HEK293 (cell line): ENCODE results near the gene SUFU.

Source experiments
- BCL6B ChIP-seq: fragments of 450-650 bp; formaldehyde crosslinking; IDR thresholded peaks from 2 replicates; pipeline ENCODE4 v1.5.1; 2017; ENCODE audit warnings: missing biosample characterization, missing genetic modification characterization
- ELK4 ChIP-seq: IDR thresholded peaks from 2 replicates; pipeline ENCODE4 v1.6.1; 2011; ENCODE audit warnings: mild to moderate bottlenecking, low read depth, low read length, borderline replicate concordance
- HOXD13 ChIP-seq: sonication (generic); formaldehyde crosslinking; IDR thresholded peaks from 2 replicates; pipeline ENCODE4 v1.8.0; 2022; ENCODE audit warnings: missing genetic modification reagents, borderline replicate concordance
- IKZF3 ChIP-seq: fragments of 450-650 bp; IDR thresholded peaks from 2 replicates; pipeline ENCODE4 v1.5.0; 2018; ENCODE audit warnings: missing biosample characterization, mild to moderate bottlenecking, missing genetic modification characterization, moderate library complexity
- MEIS1 ChIP-seq: sonication (generic); formaldehyde crosslinking; IDR thresholded peaks from 2 replicates; pipeline ENCODE4 v1.8.1; 2022; ENCODE audit warnings: missing genetic modification reagents, mild to moderate bottlenecking, borderline replicate concordance
- PRDM6 ChIP-seq: fragments of 450-650 bp; formaldehyde crosslinking; IDR thresholded peaks from 2 replicates; pipeline ENCODE4 v1.5.1; 2017; ENCODE audit warnings: missing biosample characterization, missing genetic modification characterization
- REST ChIP-seq: fragments of 450-650 bp; formaldehyde crosslinking; IDR thresholded peaks from 2 replicates; pipeline ENCODE4 v1.5.1; 2016; ENCODE audit warnings: missing biosample characterization, missing genetic modification characterization
- WT1 ChIP-seq: fragments of 450-650 bp; formaldehyde crosslinking; IDR thresholded peaks from 2 replicates; pipeline ENCODE4 v1.5.1; 2016; ENCODE audit warnings: missing biosample characterization, missing genetic modification characterization
- ZBTB26 ChIP-seq: fragments of 450-650 bp; formaldehyde crosslinking; optimal IDR thresholded peaks from 2 replicates; pipeline ENCODE3; 2016; ENCODE audit warnings: missing biosample characterization, mild to moderate bottlenecking, missing genetic modification characterization
- ZBTB8A ChIP-seq: fragments of 450-650 bp; formaldehyde crosslinking; IDR thresholded peaks from 2 replicates; pipeline ENCODE4 v1.5.1; 2016; ENCODE audit warnings: missing biosample characterization, missing genetic modification characterization
- ZFP41 ChIP-seq: fragments of 450-650 bp; formaldehyde crosslinking; IDR thresholded peaks from 2 replicates; pipeline ENCODE4 v1.5.1; 2016; ENCODE audit warnings: missing biosample characterization, missing genetic modification characterization, borderline replicate concordance
- ZNF16 ChIP-seq: fragments of 450-650 bp; formaldehyde crosslinking; IDR thresholded peaks from 2 replicates; pipeline ENCODE4 v1.5.1; 2016; ENCODE audit warnings: low read depth, missing biosample characterization, missing genetic modification characterization
- ZNF174 ChIP-seq: fragments of 450-650 bp; formaldehyde crosslinking; IDR thresholded peaks from 2 replicates; pipeline ENCODE4 v1.5.0; 2017; ENCODE audit warnings: missing biosample characterization, mild to moderate bottlenecking, missing genetic modification characterization
- ZNF19 ChIP-seq: fragments of 450-650 bp; formaldehyde crosslinking; IDR thresholded peaks from 2 replicates; pipeline ENCODE4; 2016; ENCODE audit warnings: missing biosample characterization, missing genetic modification characterization, low read depth
- ZNF23 ChIP-seq: fragments of 450-650 bp; formaldehyde crosslinking; IDR thresholded peaks from 2 replicates; pipeline ENCODE4 v1.5.1; 2016; ENCODE audit warnings: missing biosample characterization, missing genetic modification characterization, borderline replicate concordance
- ZNF24 ChIP-seq: fragments of 450-650 bp; formaldehyde crosslinking; IDR thresholded peaks from 2 replicates; pipeline ENCODE4 v1.5.1; 2016; ENCODE audit warnings: missing biosample characterization, missing genetic modification characterization
- ZNF248 ChIP-seq: fragments of 450-650 bp; formaldehyde crosslinking; IDR thresholded peaks from 2 replicates; pipeline ENCODE4 v1.5.1; 2017; ENCODE audit warnings: missing biosample characterization, missing genetic modification characterization
- ZNF274 ChIP-seq, 2 experiments: fragments of 200-500 bp in 1 of 2; fragments of 450-650 bp in 1 of 2; sonication (Bioruptor generic) in 1 of 2; formaldehyde crosslinking in 1 of 2; IDR thresholded peaks; 2 replicates each; pipeline versions ENCODE4 v1.5.1 to v1.6.1; 2014 to 2016; ENCODE audit warnings: borderline replicate concordance in 1 of 2, inconsistent platforms in 1 of 2, low read length in 1 of 2, missing biosample characterization in 1 of 2, missing genetic modification characterization in 1 of 2
- ZNF488 ChIP-seq: fragments of 450-650 bp; formaldehyde crosslinking; IDR thresholded peaks from 2 replicates; pipeline ENCODE4 v1.5.1; 2016; ENCODE audit warnings: missing biosample characterization, missing genetic modification characterization
- ZNF521 ChIP-seq: fragments of 450-650 bp; formaldehyde crosslinking; IDR thresholded peaks from 2 replicates; pipeline ENCODE4 v1.5.1; 2017; ENCODE audit warnings: missing biosample characterization, mild to moderate bottlenecking, missing genetic modification characterization
- ZNF571 ChIP-seq: fragments of 450-650 bp; formaldehyde crosslinking; IDR thresholded peaks from 2 replicates; pipeline ENCODE4 v1.5.0; 2017; ENCODE audit warnings: missing biosample characterization, missing genetic modification characterization
- ZNF623 ChIP-seq: fragments of 450-650 bp; formaldehyde crosslinking; IDR thresholded peaks from 2 replicates; pipeline ENCODE4 v1.5.1; 2016; ENCODE audit warnings: missing biosample characterization, missing genetic modification characterization
- ZNF660 ChIP-seq: fragments of 450-650 bp; IDR thresholded peaks from 2 replicates; pipeline ENCODE4 v1.5.1; 2018; ENCODE audit warnings: missing biosample characterization, mild to moderate bottlenecking, missing genetic modification characterization
- ZNF664 ChIP-seq: fragments of 450-650 bp; formaldehyde crosslinking; IDR thresholded peaks from 2 replicates; pipeline ENCODE4 v1.5.1; 2016; ENCODE audit warnings: missing biosample characterization, missing genetic modification characterization
- ZNF704 ChIP-seq: fragments of 450-650 bp; formaldehyde crosslinking; IDR thresholded peaks from 2 replicates; pipeline ENCODE4 v1.5.1; 2016; ENCODE audit warnings: missing biosample characterization, missing genetic modification characterization
- ZNF707 ChIP-seq: fragments of 450-650 bp; formaldehyde crosslinking; IDR thresholded peaks from 2 replicates; pipeline ENCODE4 v1.5.1; 2016; ENCODE audit warnings: missing biosample characterization, missing genetic modification characterization
- ZNF76 ChIP-seq: fragments of 450-650 bp; formaldehyde crosslinking; IDR thresholded peaks from 2 replicates; pipeline ENCODE4; 2016; ENCODE audit warnings: low read depth, missing biosample characterization, missing genetic modification characterization, borderline replicate concordance
- ZNF830 ChIP-seq: fragments of 450-650 bp; IDR thresholded peaks from 2 replicates; pipeline ENCODE4 v1.5.0; 2018; ENCODE audit warnings: missing biosample characterization, missing genetic modification characterization, low read depth, mild to moderate bottlenecking, moderate library complexity

The SUFU gene

GRCh38 chr10:102504179-102504975 is 605 bp downstream of the SUFU start (continued):
- TF ChIP-seq ZNF76 (tag by site-specific recombination) (0 out of 2 replicates have a peak, but pooled peaks have one; percentile 44), ZBTB8A (peak; percentile 48), ZBTB26 (tag by site-specific recombination) (no peak), HOXD13 (CRISPR knock-in tag) (no peak), ZNF274 (IDR thresholded peaks at IDR 0.05; ENCODE audit: low read length) (no peak), ZNF274 (tag by site-specific recombination; IDR thresholded peaks at IDR 0.05; ENCODE audit: borderline replicate concordance) (no peak; the same call in 1 of the 2 replicates), ZNF19 (tag by site-specific recombination) (no peak), ZNF830 (tag by site-specific recombination) (no peak), ZNF664 (tag by site-specific recombination) (no peak), ZNF707 (tag by site-specific recombination) (no peak), ZFP41 (tag by site-specific recombination) (no peak), WT1 (tag by site-specific recombination) (peak; percentile 68), ZNF571 (tag by site-specific recombination) (no peak), REST (tag by site-specific recombination) (peak; percentile 57; the same call in 1 of the 2 replicates), ZNF16 (tag by site-specific recombination) (no peak), ZNF248 (no peak), ZNF174 (tag by site-specific recombination) (no peak), ZNF488 (tag by site-specific recombination) (no peak), ZNF660 (tag by site-specific recombination) (no peak), ZNF704 (no peak), ELK4 (no peak), BCL6B (tag by site-specific recombination) (no peak), MEIS1 (CRISPR knock-in tag) (no peak), ZNF24 (tag by site-specific recombination) (0 out of 2 replicates have a peak, but pooled peaks have one; percentile 50), ZNF23 (no peak), ZNF521 (tag by site-specific recombination) (no peak), IKZF3 (tag by site-specific recombination) (no peak), ZNF623 (tag by site-specific recombination) (no peak), PRDM6 (tag by site-specific recombination) (no peak)
